ENCODE results near the gene CCL26. TPM values are rescaled to one million over a fixed set of nuclear protein-coding genes. Genes with fewer than 3 reads are reported as not detected.

Gene CCL26
- total and polyA plus RNA-seq, 9 of the 15 experiments (the other 6 are each of a cell fraction or from before 2014, with no cell fraction given): 2.3 to 26.8 (median 8.4) TPM

DNA sequence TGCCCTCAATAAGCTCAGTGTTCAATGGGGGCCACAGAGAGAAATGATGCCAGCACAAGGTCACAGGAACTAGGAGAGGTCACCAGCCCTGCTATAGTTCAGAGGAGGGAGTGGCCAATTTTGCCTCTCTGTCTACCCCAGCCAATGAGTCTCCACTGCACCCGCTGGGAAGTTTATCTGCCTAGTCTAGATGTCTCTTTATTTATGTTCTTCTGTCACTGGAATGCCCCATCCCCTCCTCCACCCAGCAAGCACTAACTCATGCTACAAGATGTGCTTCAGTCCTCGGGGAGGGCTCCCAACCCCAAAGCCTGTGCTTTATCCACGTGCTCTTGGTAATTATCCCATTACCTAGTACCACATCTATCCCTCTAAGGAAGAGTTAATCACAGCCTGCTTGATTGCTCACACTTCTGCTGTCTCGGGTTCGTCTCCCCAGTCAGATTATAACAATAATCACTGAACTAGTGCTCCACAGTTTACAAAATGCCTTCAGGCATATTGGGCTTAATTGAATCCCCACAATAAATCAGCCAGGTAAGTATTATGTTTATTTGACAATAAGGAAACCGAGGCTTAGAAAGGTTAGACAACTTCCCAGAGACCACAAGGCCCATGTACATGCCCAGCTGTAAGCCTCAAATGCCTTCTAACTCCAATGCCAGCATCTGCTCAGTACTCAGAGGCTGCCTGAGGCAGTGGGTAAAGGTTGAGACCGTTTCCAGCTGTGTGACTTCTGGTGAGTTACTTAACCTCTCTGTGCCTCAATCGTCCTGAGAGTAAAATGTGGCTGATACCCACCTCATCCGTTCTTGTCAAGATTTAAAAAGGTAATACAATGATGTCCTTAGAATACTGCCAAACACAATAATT, 37.2 kb downstream of the CCL26 start (continued):
- TF ChIP-seq PRDM10 (IDR thresholded peaks at IDR 0.05; ENCODE audit: partially characterized antibody) (peak; percentile 60), SP1 (CRISPR knock-in tag; IDR thresholded peaks at IDR 0.05) (peak; percentile 65), CC2D1A (IDR thresholded peaks at IDR 0.05) (peak; percentile 38; the same call in 1 of the 2 replicates), DACH1 (IDR thresholded peaks at IDR 0.05; ENCODE audit: partially characterized antibody) (peak; percentile 15), SMARCA5 (IDR thresholded peaks at IDR 0.05) (peak; percentile 97), FOXM1 (IDR thresholded peaks at IDR 0.05; ENCODE audit: low read depth) (0 out of 2 replicates have a peak, but pooled peaks have one; percentile 10), FOXM1 (CRISPR knock-in tag; IDR thresholded peaks at IDR 0.05; ENCODE audit: low read depth) (no peak), BRF1 (IDR thresholded peaks at IDR 0.05; ENCODE audit: borderline replicate concordance, extremely low read depth, insufficient read length) (no peak), PML (IDR thresholded peaks at IDR 0.05; ENCODE audit: low read length) (no peak), RNF2 (IDR thresholded peaks at IDR 0.05) (peak; percentile 63), RCOR1 (IDR thresholded peaks at IDR 0.05; ENCODE audit: borderline replicate concordance in 1 of 2, low read depth in 2 of 2, low read length in 2 of 2) (peak; percentile 61 to 96; a peak in 3 of 4 replicates), MEF2A (IDR thresholded peaks at IDR 0.05; ENCODE audit: control insufficient read depth, low read depth, low read length) (peak; percentile 60; the same call in 1 of the 2 replicates), ETV1 (tag; conservative IDR thresholded peaks at IDR 0.05; ENCODE audit: low read depth) (peak; percentile 29; the same call in 1 of the 2 replicates), NCOR1 (IDR thresholded peaks at IDR 0.05) (peak; percentile 75), SOX6 (IDR thresholded peaks at IDR 0.05) (peak; percentile 79), PTBP1 (IDR thresholded peaks at IDR 0.05; ENCODE audit: low read depth, low read length) (peak; percentile 93), ZNF165 (CRISPR knock-in tag; IDR thresholded peaks at IDR 0.05; ENCODE audit: borderline replicate concordance) (0 out of 2 replicates have a peak, but pooled peaks have one; percentile 33), TSC22D4 (tag; IDR thresholded peaks at IDR 0.05) (no peak), BRD9 (IDR thresholded peaks at IDR 0.05; ENCODE audit: low read depth, partially characterized antibody) (peak; percentile 70), SMAD3 (CRISPR knock-in tag; conservative IDR thresholded peaks at IDR 0.05) (no peak), BCOR (IDR thresholded peaks at IDR 0.05) (peak; percentile 99)
- TF ChIP-seq, protein P1, sequence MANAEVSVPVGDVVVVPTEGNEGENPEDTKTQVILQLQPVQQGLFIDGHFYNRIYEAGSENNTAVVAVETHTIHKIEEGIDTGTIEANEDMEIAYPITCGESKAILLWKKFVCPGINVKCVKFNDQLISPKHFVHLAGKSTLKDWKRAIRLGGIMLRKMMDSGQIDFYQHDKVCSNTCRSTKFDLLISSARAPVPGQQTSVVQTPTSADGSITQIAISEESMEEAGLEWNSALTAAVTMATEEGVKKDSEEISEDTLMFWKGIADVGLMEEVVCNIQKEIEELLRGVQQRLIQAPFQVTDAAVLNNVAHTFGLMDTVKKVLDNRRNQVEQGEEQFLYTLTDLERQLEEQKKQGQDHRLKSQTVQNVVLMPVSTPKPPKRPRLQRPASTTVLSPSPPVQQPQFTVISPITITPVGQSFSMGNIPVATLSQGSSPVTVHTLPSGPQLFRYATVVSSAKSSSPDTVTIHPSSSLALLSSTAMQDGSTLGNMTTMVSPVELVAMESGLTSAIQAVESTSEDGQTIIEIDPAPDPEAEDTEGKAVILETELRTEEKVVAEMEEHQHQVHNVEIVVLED (CRISPR knock-in tag; IDR thresholded peaks at IDR 0.05): no peak
- TF ChIP-seq, protein P2, sequence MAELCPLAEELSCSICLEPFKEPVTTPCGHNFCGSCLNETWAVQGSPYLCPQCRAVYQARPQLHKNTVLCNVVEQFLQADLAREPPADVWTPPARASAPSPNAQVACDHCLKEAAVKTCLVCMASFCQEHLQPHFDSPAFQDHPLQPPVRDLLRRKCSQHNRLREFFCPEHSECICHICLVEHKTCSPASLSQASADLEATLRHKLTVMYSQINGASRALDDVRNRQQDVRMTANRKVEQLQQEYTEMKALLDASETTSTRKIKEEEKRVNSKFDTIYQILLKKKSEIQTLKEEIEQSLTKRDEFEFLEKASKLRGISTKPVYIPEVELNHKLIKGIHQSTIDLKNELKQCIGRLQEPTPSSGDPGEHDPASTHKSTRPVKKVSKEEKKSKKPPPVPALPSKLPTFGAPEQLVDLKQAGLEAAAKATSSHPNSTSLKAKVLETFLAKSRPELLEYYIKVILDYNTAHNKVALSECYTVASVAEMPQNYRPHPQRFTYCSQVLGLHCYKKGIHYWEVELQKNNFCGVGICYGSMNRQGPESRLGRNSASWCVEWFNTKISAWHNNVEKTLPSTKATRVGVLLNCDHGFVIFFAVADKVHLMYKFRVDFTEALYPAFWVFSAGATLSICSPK (IDR thresholded peaks at IDR 0.05; ENCODE audit: borderline replicate concordance): no peak
